Epidermal melanocyte (primary cell): Measurements from ENCODE around the gene PTPRE.

Experiments used
- DNase-seq: peaks from one replicate; pipeline ENCODE4 v3.0.0; 2011; ENCODE audit warnings: low spot score; ENCODE audit not compliant: insufficient read length

The PTPRE gene

GRCh38 chr10:128070161-128070560 is 163.3 kb downstream of the PTPRE start:
- DNase-seq: no peak

GRCh38 chr10:128070721-128071416 is 164.0 kb downstream of the PTPRE start:
- no peak for DNase-seq

GRCh38 chr10:128071417-128071782 is 164.5 kb downstream of the PTPRE start:
- no peak for DNase-seq

- DNase-seq: no peak
Observed at GRCh38 chr10:128072046-128072445, 165.1 kb downstream of the PTPRE start.

GRCh38 chr10:128072941-128073645 is 166.2 kb downstream of the PTPRE start:
- no peak for DNase-seq

GRCh38 chr10:128073890-128074289 is 167.0 kb downstream of the PTPRE start:
- no peak for DNase-seq

- DNase-seq: no peak
Observed at GRCh38 chr10:128074589-128074988, 167.7 kb downstream of the PTPRE start.

- DNase-seq: no peak
Observed at GRCh38 chr10:128077155-128077875, 170.4 kb downstream of the PTPRE start.

GRCh38 chr10:128078136-128078969 is 171.4 kb downstream of the PTPRE start:
- DNase-seq: peak; percentile 57

- no peak for DNase-seq
Observed at GRCh38 chr10:128080231-128080630, 173.3 kb downstream of the PTPRE start.

- DNase-seq: no peak
Observed at GRCh38 chr10:128080641-128081040, 173.7 kb downstream of the PTPRE start.

GRCh38 chr10:128081222-128081621 is 174.3 kb downstream of the PTPRE start:
- DNase-seq: no peak

- no peak for DNase-seq
Observed at GRCh38 chr10:128081720-128082119, 174.8 kb downstream of the PTPRE start.

- DNase-seq: no peak
Observed at GRCh38 chr10:128083191-128083895, 176.4 kb downstream of the PTPRE start.

GRCh38 chr10:128084364-128084763 is 177.5 kb downstream of the PTPRE start:
- no peak for DNase-seq

- DNase-seq: no peak
Observed at GRCh38 chr10:128084991-128085390, 178.1 kb downstream of the PTPRE start.

- DNase-seq: no peak
Observed at GRCh38 chr10:128086003-128086863, 179.3 kb downstream of the PTPRE start.

- no peak for DNase-seq
Observed at GRCh38 chr10:128087146-128087883, 180.4 kb downstream of the PTPRE start.
